IMR-90 (cell line): ENCODE data around the gene YKT6. TPM values are rescaled to one million over a fixed set of nuclear protein-coding genes. Genes with fewer than 3 reads are reported as not detected.

ENCODE experiments used
- ATAC-seq: fragments of 200-7000 bp; cut with Tn5 transposase; 2 replicates; pipeline ENCODE4 v1.9.1; 2020; ENCODE audit warnings: low read depth, mild to moderate bottlenecking, moderate library complexity
- BruUV-seq: library from RNA; stranded (reverse); fragments of 400-500 nt; replicated peaks from 2 replicates; lab custom pipeline; 2021; lab: Mats Ljungman, UMichigan
- CTCF ChIA-PET: fragments of 300-600 bp; formaldehyde crosslinking; extraction: SDS; loops from one replicate; lab custom pipeline; 2021; ENCODE audit warnings: antibody characterized with exemption; lab: Yijun Ruan, JAX
- POLR2A ChIA-PET: fragments of 300-600 bp; sonication (Branson Sonifier 250); formaldehyde crosslinking; loops from one replicate; lab custom pipeline; 2022; ENCODE audit warnings: antibody characterized with exemption; ENCODE audit not compliant: unreplicated experiment; lab: Charles Lee
- DNase-seq: peaks from one replicate; pipeline ENCODE4 v3.0.0; 2013
- H2AFZ ChIP-seq: replicated peaks from 2 replicates; pipeline ENCODE3; 2013; ENCODE audit warnings: low read length, mild to moderate bottlenecking; ENCODE audit not compliant: poor library complexity
- H2AK5ac ChIP-seq: 2 replicates; pipeline ENCODE4 v1.6.1; 2013; ENCODE audit warnings: low read depth, low read length, inconsistent platforms
- H2AK9ac ChIP-seq: replicated peaks from 2 replicates; pipeline ENCODE3; 2013; ENCODE audit warnings: mild to moderate bottlenecking, low read depth, low read length, moderate library complexity; ENCODE audit not compliant: poor library complexity
- H2BK120ac ChIP-seq: 2 replicates; pipeline ENCODE4 v1.6.1; 2013; ENCODE audit warnings: low read depth, low read length, inconsistent platforms
- H2BK15ac ChIP-seq: 3 replicates; pipeline ENCODE4 v1.6.1; 2013; ENCODE audit warnings: low read depth, low read length, inconsistent platforms
- H2BK20ac ChIP-seq: 2 replicates; pipeline ENCODE4 v1.6.1; 2013; ENCODE audit warnings: low read depth, mild to moderate bottlenecking, inconsistent platforms, low read length, moderate library complexity
- H2BK5ac ChIP-seq: 2 replicates; pipeline ENCODE4 v1.6.1; 2013; ENCODE audit warnings: mild to moderate bottlenecking, low read depth, low read length, inconsistent platforms; ENCODE audit not compliant: poor library complexity, severe bottlenecking
- H3K14ac ChIP-seq: replicated peaks from 2 replicates; pipeline ENCODE4 v1.6.1; 2013; ENCODE audit warnings: low read depth, low read length, inconsistent platforms
- H3K18ac ChIP-seq: 2 replicates; pipeline ENCODE4 v1.6.1; 2013; ENCODE audit warnings: low read depth, low read length, control low read depth
- H3K23ac ChIP-seq: 2 replicates; pipeline ENCODE4 v1.6.1; 2013; ENCODE audit warnings: low read depth, low read length, inconsistent platforms
- H3K27ac ChIP-seq: 2 replicates; pipeline ENCODE4 v1.5.1; 2013; ENCODE audit warnings: mild to moderate bottlenecking, control low read depth, low read length; ENCODE audit not compliant: insufficient read depth
- H3K27me3 ChIP-seq: 2 replicates; pipeline ENCODE4 v1.6.1; 2013; ENCODE audit warnings: low read length; ENCODE audit not compliant: control insufficient read depth, insufficient read depth
- H3K36me3 ChIP-seq: 2 replicates; pipeline ENCODE4 v1.6.1; 2013; ENCODE audit warnings: low read length, mixed read lengths; ENCODE audit not compliant: control insufficient read depth, insufficient read depth
- H3K4ac ChIP-seq: 2 replicates; pipeline ENCODE4 v1.6.1; 2013; ENCODE audit warnings: low read depth, low read length, inconsistent platforms
- H3K4me1 ChIP-seq: 2 replicates; pipeline ENCODE4 v1.6.1; 2013; ENCODE audit warnings: low read length, mixed read lengths; ENCODE audit not compliant: control insufficient read depth, insufficient read depth
- H3K4me2 ChIP-seq: 2 replicates; pipeline ENCODE4 v1.6.1; 2013; ENCODE audit warnings: low read depth, mild to moderate bottlenecking, control low read depth, low read length, moderate library complexity
- H3K4me3 ChIP-seq: 2 replicates; pipeline ENCODE4 v1.5.1; 2013; ENCODE audit warnings: low read depth, mild to moderate bottlenecking, control low read depth, low read length, moderate library complexity; ENCODE audit not compliant: insufficient read depth
- H3K56ac ChIP-seq: 2 replicates; pipeline ENCODE4 v1.6.1; 2013; ENCODE audit warnings: low read length, inconsistent platforms; ENCODE audit not compliant: insufficient read depth; ENCODE audit errors: extremely low read depth
- H3K79me1 ChIP-seq, 2 experiments: 2 replicates each; pipeline ENCODE4 v1.6.1; 2013; ENCODE audit warnings: low read length in 2 of 2, inconsistent platforms in 1 of 2, low read depth in 1 of 2
- H3K9ac ChIP-seq: 2 replicates; pipeline ENCODE4 v1.6.1; 2013; ENCODE audit warnings: low read depth, low read length, control low read depth
- H3K9me1 ChIP-seq: 2 replicates; pipeline ENCODE4 v1.6.1; 2013; ENCODE audit warnings: low read length, inconsistent platforms; ENCODE audit not compliant: insufficient read depth
- H3K9me3 ChIP-seq: 2 replicates; pipeline ENCODE4 v1.6.1; 2013; ENCODE audit warnings: low read length; ENCODE audit not compliant: control insufficient read depth, insufficient read depth
- H4K20me1 ChIP-seq: 2 replicates; pipeline ENCODE4 v1.6.1; 2013; ENCODE audit warnings: low read length, inconsistent platforms; ENCODE audit not compliant: insufficient read depth
- H4K5ac ChIP-seq: 2 replicates; pipeline ENCODE4 v1.6.1; 2013; ENCODE audit warnings: mild to moderate bottlenecking, low read depth, low read length, control low read depth
- H4K8ac ChIP-seq, 2 experiments: 2 replicates each; pipeline ENCODE4 v1.6.1; 2013; ENCODE audit warnings: low read depth in 2 of 2, low read length in 2 of 2, control low read depth in 1 of 2, inconsistent platforms in 1 of 2
- H4K91ac ChIP-seq: 2 replicates; pipeline ENCODE4 v1.6.1; 2013; ENCODE audit warnings: low read depth, low read length, inconsistent platforms; ENCODE audit not compliant: insufficient read depth
- BHLHE40 ChIP-seq: fragments of 150-350 bp; IDR thresholded peaks from 2 replicates; pipeline ENCODE4 v1.6.1; 2016; ENCODE audit warnings: mild to moderate bottlenecking, low read depth, low read length
- CEBPB ChIP-seq: IDR thresholded peaks from 2 replicates; pipeline ENCODE4 v1.6.1; 2012; ENCODE audit warnings: low read depth, low read length, improper control_type of control experiment
- CHD1 ChIP-seq: IDR thresholded peaks from 2 replicates; pipeline ENCODE4 v1.6.1; 2012; ENCODE audit warnings: low read depth, low read length, improper control_type of control experiment
- CTCF ChIP-seq: conservative IDR thresholded peaks from 2 replicates; pipeline ENCODE4 v1.5.1; 2012; ENCODE audit warnings: mild to moderate bottlenecking, low read depth, low read length, improper control_type of control experiment
- ELK1 ChIP-seq: fragments of 150-350 bp; IDR thresholded peaks from 2 replicates; pipeline ENCODE4 v1.6.1; 2016; ENCODE audit warnings: low read depth, mild to moderate bottlenecking, low read length, moderate library complexity, borderline replicate concordance
- FOS ChIP-seq: fragments of 150-350 bp; IDR thresholded peaks from 2 replicates; pipeline ENCODE4 v1.6.1; 2016; ENCODE audit warnings: low read depth, low read length
- MAFK ChIP-seq: IDR thresholded peaks from 2 replicates; pipeline ENCODE4 v1.6.1; 2012; ENCODE audit warnings: low read depth, low read length, improper control_type of control experiment
- MXI1 ChIP-seq: IDR thresholded peaks from 2 replicates; pipeline ENCODE4 v1.6.1; 2012; ENCODE audit warnings: low read depth, mild to moderate bottlenecking, low read length, moderate library complexity, borderline replicate concordance
- NFE2L2 ChIP-seq: fragments of 150-350 bp; IDR thresholded peaks from 2 replicates; pipeline ENCODE4 v1.6.1; 2016; ENCODE audit warnings: low read depth, mild to moderate bottlenecking, low read length
- POLR2A ChIP-seq: IDR thresholded peaks from 2 replicates; pipeline ENCODE4 v1.6.1; 2012; ENCODE audit warnings: mild to moderate bottlenecking, low read depth, low read length
- RAD21 ChIP-seq: IDR thresholded peaks from 2 replicates; pipeline ENCODE4 v1.6.1; 2012; ENCODE audit warnings: low read length, improper control_type of control experiment
- RFX5 ChIP-seq: IDR thresholded peaks from 2 replicates; pipeline ENCODE4 v1.8.0; 2012; ENCODE audit warnings: low read depth, mild to moderate bottlenecking, low read length, moderate library complexity
- SMC3 ChIP-seq: fragments of 150-350 bp; IDR thresholded peaks from 2 replicates; pipeline ENCODE4 v1.6.1; 2016; ENCODE audit warnings: low read depth, mild to moderate bottlenecking, antibody characterized with exemption, low read length, moderate library complexity
- USF2 ChIP-seq: fragments of 150-350 bp; IDR thresholded peaks from 2 replicates; pipeline ENCODE4 v1.6.1; 2017; ENCODE audit warnings: mild to moderate bottlenecking, antibody characterized with exemption, low read length, low read depth
- WGBS, 2 experiments: methylation state at CpG; one replicate each; pipeline versions ENCODE4 v1.1.5 to v1.1.7; 2013; ENCODE audit warnings: missing lambda C conversion rate in 2 of 2; ENCODE audit not compliant: insufficient read length in 1 of 2; ENCODE audit errors: extremely low coverage in 2 of 2; 5-methylcytosine and 5-hydroxymethylcytosine counted together
- dilution Hi-C: fragments of 300-500 bp; cut with HindIII; formaldehyde crosslinking; loops from one replicate; pipeline ENCODE4 v1.14.3; 2018; ENCODE audit warnings: low sequenced_read_pairs; ENCODE audit not compliant: unreplicated experiment
- in situ Hi-C: fragments of 300-500 bp; cut with MboI; formaldehyde crosslinking; loops from 3 replicates; pipeline ENCODE4 v1.14.3; 2019; ENCODE audit warnings: low sequenced_read_pairs, inconsistent platforms, mixed read lengths
- intact Hi-C: fragments of 100-400 bp; cut with micrococcal nuclease; formaldehyde crosslinking; loops from 2 replicates; pipeline ENCODE4 v1.10.0; 2022
- polyA plus RNA-seq, 3 experiments: library from polyadenylated mRNA; depleted of rRNA; stranded (reverse); fragments of >200 nt; gene quantifications; 2 replicates each; pipeline ENCODE4 v1.2.3, GENCODE V29; 2012; ENCODE audit warnings: low replicate concordance in 1 of 3
- total RNA-seq: library from RNA; depleted of rRNA; stranded (reverse); fragments of >200 nt; gene quantifications from 2 replicates; pipeline ENCODE4 v1.2.3, GENCODE V29; 2012

YKT6 gene
- total and polyA plus RNA-seq, 2 of the 4 experiments (the other 2 are of a cell fraction) = 115 to 120 TPM

- TF ChIP-seq MXI1 (no peak), POLR2A (no peak), CHD1 (no peak), SMC3 (no peak), NFE2L2 (no peak), BHLHE40 (no peak), RAD21 (no peak), RFX5 (no peak), USF2 (no peak), ELK1 (no peak), CEBPB (no peak), MAFK (no peak), CTCF (no peak), FOS (no peak)
- Histone ChIP-seq H3K23ac (no peak overlapping the region), H3K27ac (no peak overlapping the region), H2BK5ac (no peak overlapping the region), H3K9me3 (no peaks in the 10 kb centered on the region), H2AK5ac (no peak overlapping the region), H4K5ac (no peak overlapping the region), H4K91ac (no peak overlapping the region), H3K9me1 (no peaks in the 10 kb centered on the region), H3K56ac (no peak overlapping the region), H2BK120ac (no peak overlapping the region), H3K4me3 (no peak overlapping the region), H2AFZ (no peak overlapping the region), H2AK9ac (no peak overlapping the region), H3K79me1 (no peaks in the 10 kb centered on the region), H4K8ac (no peak overlapping the region), H3K27me3 (peaks cover 22% of the 10 kb centered on the region), H3K9ac (no peak overlapping the region), H4K20me1 (no peaks in the 10 kb centered on the region), H3K4me2 (no peak overlapping the region), H3K4me1 (no peaks in the 10 kb centered on the region), H2BK15ac (no peak overlapping the region), H3K14ac (no peak overlapping the region), H3K36me3 (no peaks in the 10 kb centered on the region), H3K4ac (no peak overlapping the region), H2BK20ac (no peak overlapping the region), H3K18ac (no peak overlapping the region)
- dilution Hi-C loops (no loop called here), in situ Hi-C loops (no loop called here), intact Hi-C loops (no loop called here)
- no TSS peak for BruUV-seq
- DNase-seq (no peak), ATAC-seq (no peak)
- POLR2A ChIA-PET = no interaction called here
- 85% methylated on average over 9 of the region's 17 CpGs; no CpG with 5 or more reads in 1 of the 2 experiments for WGBS, 2 experiments
- CTCF ChIA-PET = no interaction called here
Observed at GRCh38 chr7:44238116-44238695, 37.4 kb downstream of the YKT6 start.
